HepG2 (cell line): ENCODE results near the gene IRF2. TPM values are rescaled to one million over a fixed set of nuclear protein-coding genes. Genes with fewer than 3 reads are reported as not detected.

ENCODE experiments used
- ASH2L ChIP-seq: fragments of 300-600, 200-600 bp; sonication (generic); IDR thresholded peaks from 2 replicates; pipeline ENCODE4 v1.7.0; 2017; ENCODE audit warnings: low read depth, mild to moderate bottlenecking, moderate library complexity, mixed read lengths, low read length; ENCODE audit not compliant: insufficient read length
- CERS6 ChIP-seq: sonication (generic); formaldehyde crosslinking; IDR thresholded peaks from 2 replicates; pipeline ENCODE4 v1.5.0; 2020; ENCODE audit warnings: missing genetic modification reagents
- ETV5 ChIP-seq: IDR thresholded peaks from 2 replicates; pipeline ENCODE4 v1.6.1; 2018; ENCODE audit warnings: missing biosample characterization, missing genetic modification reagents, inconsistent platforms, borderline replicate concordance
- ETV6 ChIP-seq: sonication (generic); formaldehyde crosslinking; conservative IDR thresholded peaks from 2 replicates; pipeline ENCODE4 v1.4.0; 2020; ENCODE audit warnings: missing genetic modification reagents
- FOXO4 ChIP-seq: sonication (generic); formaldehyde crosslinking; conservative IDR thresholded peaks from 2 replicates; pipeline ENCODE4 v1.8.1; 2023; ENCODE audit warnings: missing genetic modification reagents
- GFI1 ChIP-seq: sonication (generic); formaldehyde crosslinking; IDR thresholded peaks from 2 replicates; pipeline ENCODE4 v1.5.0; 2020; ENCODE audit warnings: missing genetic modification reagents, mild to moderate bottlenecking, borderline replicate concordance
- KLF12 ChIP-seq: sonication (generic); formaldehyde crosslinking; IDR thresholded peaks from 2 replicates; pipeline ENCODE4 v1.4.0; 2020; ENCODE audit warnings: missing genetic modification reagents, borderline replicate concordance
- LBX2 ChIP-seq: sonication (generic); formaldehyde crosslinking; IDR thresholded peaks from 2 replicates; pipeline ENCODE4 v1.5.0; 2020; ENCODE audit warnings: missing genetic modification reagents, mild to moderate bottlenecking, borderline replicate concordance
- NFE2 ChIP-seq: sonication (generic); formaldehyde crosslinking; IDR thresholded peaks from 2 replicates; pipeline ENCODE4 v1.4.0; 2020; ENCODE audit warnings: missing genetic modification reagents
- NFIB ChIP-seq: sonication (generic); formaldehyde crosslinking; IDR thresholded peaks from 2 replicates; pipeline ENCODE4 v1.9.0; 2021; ENCODE audit warnings: missing genetic modification reagents, mild to moderate bottlenecking, borderline replicate concordance
- NKX3-1 ChIP-seq: sonication (generic); formaldehyde crosslinking; IDR thresholded peaks from 2 replicates; pipeline ENCODE4 v1.5.0; 2020; ENCODE audit warnings: missing genetic modification reagents
- PHB2 ChIP-seq: fragments of 450-650 bp; IDR thresholded peaks from 2 replicates; pipeline ENCODE4 v1.6.1; 2018; ENCODE audit not compliant: partially characterized antibody
- POGZ ChIP-seq: sonication (generic); formaldehyde crosslinking; IDR thresholded peaks from 2 replicates; pipeline ENCODE4 v1.4.0; 2020; ENCODE audit warnings: mild to moderate bottlenecking, missing genetic modification reagents
- POLR2A ChIP-seq, 2 experiments: IDR thresholded peaks; 2 replicates each; pipeline ENCODE4 v1.6.1; 2011; ENCODE audit warnings: low read depth in 2 of 2, low read length in 2 of 2, mild to moderate bottlenecking in 1 of 2, moderate library complexity in 1 of 2; ENCODE audit not compliant: insufficient read depth in 1 of 2
- RAD21 ChIP-seq: fragments of 450-650 bp; formaldehyde crosslinking; IDR thresholded peaks from 2 replicates; pipeline ENCODE4 v1.5.0; 2020; ENCODE audit warnings: mild to moderate bottlenecking
- RNF2 ChIP-seq: fragments of 450-650 bp; conservative IDR thresholded peaks from 2 replicates; pipeline ENCODE4 v1.6.1; 2016; ENCODE audit warnings: low read depth
- RXRB ChIP-seq: IDR thresholded peaks from 2 replicates; pipeline ENCODE4 v1.6.1; 2016; ENCODE audit warnings: borderline replicate concordance, missing genetic modification reagents, missing compliant biosample characterization
- SAP130 ChIP-seq: IDR thresholded peaks from 2 replicates; pipeline ENCODE4 v1.6.1; 2016; ENCODE audit warnings: low read depth
- SMC3 ChIP-seq: IDR thresholded peaks from 2 replicates; pipeline ENCODE4 v1.6.1; 2011; ENCODE audit warnings: low read length, improper control_type of control experiment
- ZFYVE20 ChIP-seq: sonication (generic); formaldehyde crosslinking; IDR thresholded peaks from 2 replicates; pipeline ENCODE4 v1.8.0; 2023; ENCODE audit warnings: low read depth, mild to moderate bottlenecking, moderate library complexity, missing genetic modification reagents, borderline replicate concordance
- ZNF136 ChIP-seq: sonication (generic); formaldehyde crosslinking; IDR thresholded peaks from 2 replicates; pipeline ENCODE4 v1.8.1; 2022; ENCODE audit warnings: low read depth, mild to moderate bottlenecking, moderate library complexity, missing genetic modification reagents
- ZNF24 ChIP-seq: fragments of 450-650 bp; IDR thresholded peaks from 2 replicates; pipeline ENCODE4 v1.6.1; 2017; ENCODE audit warnings: antibody characterized with exemption, mild to moderate bottlenecking
- ZNF441 ChIP-seq: sonication (generic); formaldehyde crosslinking; IDR thresholded peaks from 2 replicates; pipeline ENCODE4 v1.7.0; 2021; ENCODE audit warnings: missing genetic modification reagents, borderline replicate concordance
- ZNF513 ChIP-seq: sonication (generic); formaldehyde crosslinking; conservative IDR thresholded peaks from 2 replicates; pipeline ENCODE4 v1.5.0; 2020; ENCODE audit warnings: missing genetic modification reagents
- ZNF556 ChIP-seq: sonication (generic); formaldehyde crosslinking; IDR thresholded peaks from 2 replicates; pipeline ENCODE4 v1.4.0; 2020; ENCODE audit warnings: mild to moderate bottlenecking, missing genetic modification reagents, borderline replicate concordance
- ZNF768 ChIP-seq: sonication (generic); formaldehyde crosslinking; IDR thresholded peaks from 2 replicates; pipeline ENCODE4 v1.4.0; 2020; ENCODE audit warnings: missing genetic modification reagents
- ZNF781 ChIP-seq: sonication (generic); formaldehyde crosslinking; IDR thresholded peaks from 2 replicates; pipeline ENCODE4 v1.5.1; 2020; ENCODE audit warnings: borderline replicate concordance, mild to moderate bottlenecking, missing genetic modification reagents; ENCODE audit errors: not compliant biosample characterization
- polyA plus RNA-seq, 8 experiments: library from polyadenylated mRNA; depleted of rRNA in 3 of 8; stranded (reverse) in 7 of 8; unstranded in 1 of 8; fragments of >200 nt; fragmentation: Illumina TruSeq in 4 of 8; extraction: Trizol in 4 of 8; gene quantifications; 2 replicates each; pipeline versions ENCODE4 v1.2.1 to v1.2.3, GENCODE V29; 2011 to 2016; ENCODE audit warnings: low read depth in 4 of 8, missing spikeins in 1 of 8, mixed read lengths in 1 of 8; ENCODE audit not compliant: insufficient read depth in 1 of 8
- total RNA-seq, 5 experiments: library from RNA; depleted of rRNA; stranded (reverse); fragments of >200 nt; fragmentation: Illumina TruSeq; extraction: Trizol; gene quantifications; 2 replicates each; pipeline ENCODE4 v1.2.3, GENCODE V29; 2016; ENCODE audit warnings: low read depth in 1 of 5

The IRF2 gene
- total and polyA plus RNA-seq, 2 of the 13 experiments (the other 11 are each of a cell fraction or from before 2014, with no cell fraction given), result 15.5 to 28.8 TPM

- TF ChIP-seq ZNF513 (CRISPR knock-in tag) (no peak), ZNF768 (CRISPR knock-in tag) (0 out of 2 replicates have a peak, but pooled peaks have one; percentile 34), PHB2 (no peak), NFIB (CRISPR knock-in tag) (no peak), FOXO4 (CRISPR knock-in tag) (0 out of 2 replicates have a peak, but pooled peaks have one; percentile 80), RXRB (CRISPR knock-in tag) (peak; percentile 39; the same call in 1 of the 2 replicates), ZNF136 (no peak), ETV6 (CRISPR knock-in tag) (no peak), GFI1 (CRISPR knock-in tag) (peak; percentile 71), ZNF556 (CRISPR knock-in tag) (0 out of 2 replicates have a peak, but pooled peaks have one; percentile 67), RNF2 (no peak), RAD21 (peak; percentile 25; the same call in 1 of the 2 replicates), ZNF441 (CRISPR knock-in tag) (peak; percentile 30; the same call in 1 of the 2 replicates), ZNF781 (CRISPR knock-in tag) (peak; percentile 42), NFE2 (CRISPR knock-in tag) (no peak), KLF12 (CRISPR knock-in tag) (no peak), ASH2L (peak; percentile 43), ETV5 (CRISPR knock-in tag) (0 out of 2 replicates have a peak, but pooled peaks have one; percentile 9), POLR2A (IDR thresholded peaks at IDR 0.05; ENCODE audit: insufficient read depth in 1 of 2, low read depth in 2 of 2, low read length in 2 of 2) (peak in 1 of 2 experiments; percentile 58; a peak in 3 of 4 replicates), CERS6 (CRISPR knock-in tag) (no peak), NKX3-1 (CRISPR knock-in tag) (peak; percentile 32; the same call in 1 of the 2 replicates), ZFYVE20 (CRISPR knock-in tag) (no peak), POGZ (CRISPR knock-in tag) (peak; percentile 2; the same call in 1 of the 2 replicates), LBX2 (CRISPR knock-in tag) (0 out of 2 replicates have a peak, but pooled peaks have one; percentile 46), SMC3 (0 out of 2 replicates have a peak, but pooled peaks have one; percentile 13), SAP130 (CRISPR knock-in tag) (peak; percentile 30; the same call in 1 of the 2 replicates), ZNF24 (no peak)
These were observed 34.3 kb downstream of the IRF2 start (continued) for GRCh38 chr4:184439856-184440594.
